ENCODE measurements around the gene C1QTNF6.

DNA sequence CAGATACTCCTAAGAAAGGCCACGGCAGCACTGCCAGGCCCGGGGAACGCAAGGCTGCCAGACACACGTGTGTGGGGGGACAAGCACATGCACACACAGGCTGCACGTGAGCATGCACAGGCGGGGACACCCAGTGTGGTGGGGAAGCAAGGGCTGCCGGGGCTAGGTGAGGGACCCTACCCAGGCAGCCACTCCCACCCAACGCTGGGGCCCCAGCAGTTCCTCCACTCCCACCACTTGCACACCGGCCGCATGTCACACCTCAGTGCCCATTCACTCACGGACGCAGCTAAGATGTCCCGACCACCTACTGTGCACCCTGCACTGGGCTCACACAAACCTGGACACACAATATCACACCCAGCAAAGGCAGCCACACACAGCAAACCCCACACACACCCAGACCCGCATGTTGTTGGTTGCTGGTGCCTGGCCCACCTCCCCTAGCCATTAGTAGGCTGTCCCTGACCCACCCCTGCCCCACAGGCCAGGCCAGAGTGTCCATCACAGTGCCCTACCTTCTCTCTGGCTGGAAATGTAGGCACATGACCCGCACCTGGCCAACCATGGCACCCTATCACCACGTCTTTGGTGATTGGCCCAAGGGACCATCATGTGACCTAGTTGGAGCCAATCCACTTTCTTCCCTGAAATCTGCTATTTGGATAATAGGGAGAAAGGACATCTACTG lies 15.5 kb upstream of the C1QTNF6 start:
- TF ChIP-seq CTCF (conservative IDR thresholded peaks at IDR 0.05 in 1 of 2, IDR thresholded peaks at IDR 0.05 in 1 of 2; ENCODE audit: extremely low read depth in 1 of 2, insufficient read depth in 1 of 2, low read depth in 1 of 2, low read length in 2 of 2) (no peak), EZH2 (IDR thresholded peaks at IDR 0.05; ENCODE audit: borderline replicate concordance, low read length) (no peak)
